GM19463 (cell line): ENCODE data around the gene MACROD2.

Source experiments
- ATAC-seq: cut with Tn5 transposase; IDR thresholded peaks from one replicate; pipeline ENCODE4 v1.9.1; 2021; ENCODE audit warnings: mild to moderate bottlenecking, moderate library complexity; ENCODE audit not compliant: unreplicated experiment

MACROD2 gene

GRCh38 chr20:14512839-14513238, 517.5 kb downstream of the MACROD2 start:
- ATAC-seq, result no peak

DNA sequence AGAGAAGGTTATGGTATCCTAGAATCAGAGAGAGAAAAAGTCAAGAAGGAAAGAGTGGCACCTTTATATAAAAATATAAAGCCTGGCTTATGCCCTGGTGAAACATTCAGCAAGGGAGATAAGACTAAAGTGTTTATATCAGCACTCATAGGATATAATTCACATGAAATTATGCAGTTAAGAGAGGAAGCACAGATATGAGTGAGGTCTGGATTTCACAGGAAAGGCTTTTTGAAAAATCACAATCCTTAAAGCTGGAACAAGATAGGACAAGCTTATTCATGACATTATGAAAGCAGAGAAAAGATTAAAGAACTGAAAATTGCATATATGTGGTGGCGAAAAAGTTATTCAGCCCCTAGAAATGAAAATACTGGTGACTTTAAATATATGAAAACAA, 523.3 kb downstream of the MACROD2 start:
- no peak for ATAC-seq

- ATAC-seq, result no peak
Measured at GRCh38 chr20:14521016-14521415, 525.7 kb downstream of the MACROD2 start.

- ATAC-seq, result no peak
Measured at GRCh38 chr20:14521436-14521835, 526.1 kb downstream of the MACROD2 start.

GRCh38 chr20:14522595-14522994, 527.3 kb downstream of the MACROD2 start:
- no peak for ATAC-seq

- no peak for ATAC-seq
Measured at GRCh38 chr20:14523090-14523489, 527.8 kb downstream of the MACROD2 start.

- ATAC-seq, result no peak
Measured at GRCh38 chr20:14525426-14525825, 530.1 kb downstream of the MACROD2 start.

DNA sequence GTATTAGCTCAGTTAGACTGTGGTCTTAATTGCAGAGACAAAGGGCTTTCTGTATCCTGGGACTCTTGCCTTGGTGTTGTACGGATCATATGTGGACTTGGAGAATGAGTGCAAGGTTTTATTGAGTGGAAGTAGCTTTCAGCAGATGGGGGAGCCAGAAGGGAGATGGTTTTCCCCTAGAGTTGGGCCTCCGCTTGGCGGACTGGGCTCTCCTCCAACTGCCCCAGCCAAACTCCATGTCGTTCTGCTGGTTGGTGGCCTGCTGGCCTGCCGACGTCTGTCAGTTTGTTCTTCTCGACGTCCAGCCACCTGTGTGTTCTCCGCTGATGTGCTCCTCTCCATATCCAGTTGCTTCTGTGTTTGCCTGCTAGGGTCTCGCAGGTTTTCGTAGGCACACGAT, 531.6 kb downstream of the MACROD2 start:
- no peak for ATAC-seq

DNA sequence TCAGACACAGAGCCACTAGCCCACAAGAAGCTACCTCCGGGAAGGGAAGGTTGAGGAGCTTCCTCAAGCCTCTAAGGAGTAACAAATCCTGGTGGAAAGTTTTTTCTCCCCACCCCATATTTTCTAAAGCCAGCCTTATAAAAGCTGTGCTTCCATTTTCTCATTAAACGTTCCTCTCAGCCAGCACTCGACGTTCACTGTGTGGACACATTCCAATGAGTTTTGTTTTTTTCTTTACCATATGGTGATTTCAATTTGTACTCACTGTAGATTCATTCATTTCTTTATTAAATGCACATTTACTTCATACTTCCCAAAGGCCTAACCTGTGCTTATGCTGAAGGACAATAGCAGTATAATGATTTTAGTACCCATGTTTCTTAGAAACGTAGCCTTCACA, 536.5 kb downstream of the MACROD2 start:
- ATAC-seq, result no peak

- no peak for ATAC-seq
Measured at GRCh38 chr20:14536738-14537137, 541.4 kb downstream of the MACROD2 start.

DNA sequence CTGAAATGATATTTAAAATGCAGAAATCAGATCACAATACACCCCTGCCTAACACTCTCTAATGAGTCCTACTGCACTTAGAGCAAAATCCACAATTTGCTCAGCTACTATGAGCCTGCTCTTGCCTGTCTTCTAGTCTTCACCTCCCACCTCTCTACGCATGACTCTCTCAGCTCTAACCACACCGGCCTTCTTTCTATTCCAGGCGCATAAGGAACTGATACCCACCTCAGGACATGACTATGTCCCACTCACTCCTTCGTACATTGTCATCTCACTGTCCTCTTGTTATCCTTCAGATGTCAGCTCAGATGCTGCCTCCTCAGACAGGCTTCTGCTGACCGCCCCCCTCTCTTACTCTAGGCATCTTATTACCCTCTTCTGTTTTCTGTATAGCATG, 543.1 kb downstream of the MACROD2 start:
- peak; percentile 91 for ATAC-seq

GRCh38 chr20:14543040-14543439, 547.7 kb downstream of the MACROD2 start:
- ATAC-seq, result no peak

DNA sequence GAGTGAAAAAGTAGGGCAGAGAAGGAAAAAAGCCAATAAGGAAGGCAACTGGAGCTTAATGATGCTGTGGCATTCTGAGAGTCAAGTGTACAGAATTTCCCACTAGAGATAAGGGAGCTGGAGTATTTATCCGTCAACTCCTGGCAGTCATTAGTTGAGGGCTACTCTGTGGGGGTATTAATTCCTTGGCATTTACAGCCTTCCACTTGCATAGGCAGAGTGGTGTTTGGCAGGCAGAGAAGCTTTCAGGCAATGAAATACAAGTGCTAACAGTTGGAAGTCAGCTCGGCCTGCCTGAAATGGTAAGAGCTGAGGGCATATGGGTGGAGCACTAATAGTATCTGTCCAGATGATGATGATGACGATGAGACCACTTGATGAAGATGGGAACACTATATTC, 549.4 kb downstream of the MACROD2 start:
- no peak for ATAC-seq

DNA sequence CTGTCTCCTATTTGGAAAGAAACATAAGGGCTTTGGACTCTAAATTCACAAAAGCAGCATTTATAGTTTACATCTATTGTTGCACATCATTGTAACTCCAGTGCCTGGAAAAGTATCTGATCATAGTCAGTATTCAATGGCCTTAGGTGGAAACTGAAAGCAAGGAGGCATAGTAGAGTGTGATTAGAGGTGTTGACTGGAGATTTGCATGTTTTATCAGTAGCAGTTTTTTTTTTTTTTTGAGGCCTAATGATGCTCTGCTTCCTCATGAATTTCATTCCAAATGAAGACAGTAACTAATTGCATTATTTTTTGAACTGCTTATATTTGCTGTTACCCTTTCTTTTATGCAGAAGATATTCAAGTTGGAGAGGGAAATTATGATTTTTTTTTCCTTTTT, 555.3 kb downstream of the MACROD2 start:
- no peak for ATAC-seq

DNA sequence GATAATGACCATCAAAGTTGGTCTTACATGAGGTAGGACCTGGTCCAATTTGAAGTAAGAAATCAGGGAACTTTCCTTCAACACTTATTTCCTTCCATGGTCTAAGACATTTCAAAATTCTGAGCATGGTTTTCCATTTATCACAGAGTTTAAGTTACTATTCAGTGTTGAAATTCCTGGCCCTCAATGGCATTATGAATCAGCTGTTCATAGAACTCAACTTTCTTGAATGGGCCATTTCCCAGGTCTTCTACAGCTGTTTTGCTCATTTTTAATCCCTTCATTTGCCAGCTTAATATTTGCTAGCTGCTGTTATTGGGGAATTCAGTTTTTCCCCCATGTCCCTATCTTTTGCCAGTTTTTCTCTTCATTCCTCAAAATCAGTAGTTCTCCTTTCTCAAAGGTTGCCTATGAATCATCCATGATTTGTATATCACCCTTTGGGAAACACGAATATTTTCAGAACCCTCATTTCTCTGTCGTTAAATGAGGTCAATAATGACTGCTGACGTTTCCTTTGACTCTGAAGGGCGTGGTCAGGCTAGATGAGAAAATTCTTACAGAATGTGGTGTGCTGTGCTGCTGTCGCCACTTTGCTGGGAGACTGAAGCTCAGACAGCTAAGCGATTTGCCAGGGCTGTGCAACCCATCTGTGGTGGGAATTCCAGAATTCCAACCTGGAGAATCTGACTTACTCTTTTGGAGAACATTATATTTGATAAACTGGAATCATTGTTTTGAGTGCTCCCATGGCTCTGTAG, 558.6 kb downstream of the MACROD2 start:
- no peak for ATAC-seq

DNA sequence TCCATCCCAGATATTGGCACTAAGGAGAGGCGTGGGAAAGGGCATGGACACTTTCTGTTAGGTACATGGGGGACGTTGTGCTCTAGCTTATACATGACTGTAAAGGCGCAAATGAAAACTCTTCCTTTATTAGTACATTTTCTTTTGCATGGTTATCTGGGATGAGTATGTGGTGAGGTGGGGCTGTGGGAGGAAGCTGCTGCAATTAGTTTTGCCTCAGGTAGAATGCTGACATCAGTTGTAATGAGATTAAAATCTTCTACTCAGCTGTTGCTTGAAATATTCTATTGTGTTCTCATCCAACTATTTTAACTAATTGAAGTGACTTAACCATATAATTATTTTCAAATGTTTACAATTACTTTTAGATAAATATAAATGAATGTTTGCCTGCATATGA, 560.4 kb downstream of the MACROD2 start:
- no peak for ATAC-seq

DNA sequence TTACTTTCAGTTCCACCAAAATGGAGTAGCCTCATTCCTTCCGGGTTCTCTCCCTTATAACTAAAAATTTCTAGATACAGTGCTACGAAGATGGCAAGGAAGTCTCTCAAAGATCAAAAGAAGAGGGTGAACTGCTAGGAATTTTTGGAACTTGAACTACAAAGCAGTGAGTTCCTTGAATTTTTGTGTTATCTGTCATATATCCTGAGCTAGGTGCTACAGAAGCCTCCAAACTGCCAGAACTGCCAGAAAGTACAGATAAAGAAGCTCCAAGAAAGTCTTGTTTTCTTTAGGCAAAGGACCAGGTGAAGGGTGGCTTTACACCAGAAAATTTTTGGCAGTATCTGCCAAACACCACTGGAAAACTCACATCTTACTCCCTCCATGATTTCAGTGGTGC, 560.9 kb downstream of the MACROD2 start:
- ATAC-seq, result no peak

DNA sequence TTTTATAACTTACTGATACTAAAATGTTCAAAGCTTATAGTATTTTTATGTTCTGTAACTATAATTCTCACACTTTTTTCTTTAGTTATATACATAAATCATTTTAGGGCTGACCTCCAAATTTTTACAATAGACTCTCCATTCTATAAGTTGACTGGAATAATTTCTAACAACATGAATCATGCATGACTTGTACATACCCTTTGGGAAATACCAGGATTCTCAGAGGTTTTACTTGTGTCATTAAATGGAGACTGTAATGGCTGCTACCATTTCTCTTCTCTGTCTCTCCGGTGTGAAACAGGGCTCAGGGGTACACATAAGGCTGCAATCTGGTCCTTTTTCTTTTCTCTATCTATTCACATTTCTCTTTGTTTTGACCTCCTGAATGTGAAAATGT, 564.3 kb downstream of the MACROD2 start:
- ATAC-seq, result no peak

- ATAC-seq, result no peak
Measured at GRCh38 chr20:14561741-14562221, 566.5 kb downstream of the MACROD2 start.

GRCh38 chr20:14562981-14563380, 567.7 kb downstream of the MACROD2 start:
- no peak for ATAC-seq

GRCh38 chr20:14566505-14566904, 571.2 kb downstream of the MACROD2 start:
- no peak for ATAC-seq

- ATAC-seq, result no peak
Measured at GRCh38 chr20:14568225-14568624, 572.9 kb downstream of the MACROD2 start.

DNA sequence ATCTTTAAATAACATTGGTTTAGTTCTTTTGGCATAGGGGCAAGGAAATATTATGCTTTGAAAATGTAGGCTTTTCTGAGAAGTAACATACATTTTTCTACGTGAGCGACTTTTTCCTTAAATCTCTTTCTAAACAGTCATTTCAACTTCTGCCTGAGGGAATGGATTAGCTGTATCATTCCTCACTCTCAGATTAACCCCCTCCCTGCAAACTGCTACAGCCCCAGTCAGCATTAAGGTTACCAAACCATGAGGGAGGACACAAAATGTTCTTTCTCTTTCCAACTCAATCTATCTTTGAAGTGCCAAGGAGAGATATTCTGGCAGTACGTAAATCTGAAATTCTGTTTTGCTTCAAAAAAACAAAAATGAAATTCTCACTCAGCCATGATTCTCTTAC, 573.4 kb downstream of the MACROD2 start:
- ATAC-seq, result no peak
